ENCODE data around the gene BTG2.

BTG2 gene

GRCh38 chr1:203326830-203327683, 21.7 kb downstream of the BTG2 start:
- H3K27me3 ChIP-seq (ENCODE audit: control insufficient read depth, insufficient read depth, low read length): no peaks in the 10 kb centered on the region
- peak overlapping the region; percentile 54 for H3K4me3 ChIP-seq (ENCODE audit: low read length)
- no peaks in the 10 kb centered on the region for H3K9me3 ChIP-seq (ENCODE audit: control insufficient read depth, low read length)
- no peaks in the 10 kb centered on the region for H3K36me3 ChIP-seq (ENCODE audit: control insufficient read depth, insufficient read depth, low read length)
- peak overlapping the region; percentile 91 for H3K9ac ChIP-seq (ENCODE audit: low read length)
- H3K4me1 ChIP-seq (ENCODE audit: control insufficient read depth, insufficient read depth, low read length): peaks cover 66% of the 10 kb centered on the region

- Histone ChIP-seq H3K4me1 (ENCODE audit: control insufficient read depth, insufficient read depth, low read length) (peaks cover 58% of the 10 kb centered on the region), H3K9me3 (ENCODE audit: control insufficient read depth, low read length) (no peaks in the 10 kb centered on the region), H3K36me3 (ENCODE audit: control insufficient read depth, insufficient read depth, low read length) (no peaks in the 10 kb centered on the region), H3K4me3 (ENCODE audit: low read length) (peak overlapping the region; percentile 38), H3K9ac (ENCODE audit: low read length) (peak overlapping the region; percentile 91), H3K27me3 (ENCODE audit: control insufficient read depth, insufficient read depth, low read length) (no peaks in the 10 kb centered on the region)
These were observed 22.6 kb downstream of the BTG2 start for GRCh38 chr1:203327684-203328457.

GRCh38 chr1:203328714-203329122, 23.4 kb downstream of the BTG2 start:
- H3K9ac ChIP-seq (ENCODE audit: low read length): no peak overlapping the region
- no peaks in the 10 kb centered on the region for H3K36me3 ChIP-seq (ENCODE audit: control insufficient read depth, insufficient read depth, low read length)
- no peak overlapping the region for H3K4me3 ChIP-seq (ENCODE audit: low read length)
- H3K27me3 ChIP-seq (ENCODE audit: control insufficient read depth, insufficient read depth, low read length): no peaks in the 10 kb centered on the region
- no peaks in the 10 kb centered on the region for H3K9me3 ChIP-seq (ENCODE audit: control insufficient read depth, low read length)
- H3K4me1 ChIP-seq (ENCODE audit: control insufficient read depth, insufficient read depth, low read length): peaks cover 49% of the 10 kb centered on the region

- Histone ChIP-seq H3K4me1 (ENCODE audit: control insufficient read depth, insufficient read depth, low read length) (peaks cover 35% of the 10 kb centered on the region), H3K9ac (ENCODE audit: low read length) (no peak overlapping the region), H3K9me3 (ENCODE audit: control insufficient read depth, low read length) (no peaks in the 10 kb centered on the region), H3K36me3 (ENCODE audit: control insufficient read depth, insufficient read depth, low read length) (no peaks in the 10 kb centered on the region), H3K4me3 (ENCODE audit: low read length) (no peak overlapping the region), H3K27me3 (ENCODE audit: control insufficient read depth, insufficient read depth, low read length) (no peaks in the 10 kb centered on the region)
These were observed 25.9 kb downstream of the BTG2 start for GRCh38 chr1:203331224-203331623.

GRCh38 chr1:203335503-203335902, 30.2 kb downstream of the BTG2 start:
- Histone ChIP-seq H3K27me3 (ENCODE audit: control insufficient read depth, insufficient read depth, low read length) (no peaks in the 10 kb centered on the region), H3K36me3 (ENCODE audit: control insufficient read depth, insufficient read depth, low read length) (no peaks in the 10 kb centered on the region), H3K4me1 (ENCODE audit: control insufficient read depth, insufficient read depth, low read length) (peaks cover 23% of the 10 kb centered on the region)

GRCh38 chr1:203336097-203336496, 30.8 kb downstream of the BTG2 start:
- no peak overlapping the region for H3K9ac ChIP-seq (ENCODE audit: low read length)
- H3K27me3 ChIP-seq (ENCODE audit: control insufficient read depth, insufficient read depth, low read length): no peaks in the 10 kb centered on the region
- no peaks in the 10 kb centered on the region for H3K36me3 ChIP-seq (ENCODE audit: control insufficient read depth, insufficient read depth, low read length)
- no peak overlapping the region for H3K4me3 ChIP-seq (ENCODE audit: low read length)
- H3K9me3 ChIP-seq (ENCODE audit: control insufficient read depth, low read length): no peaks in the 10 kb centered on the region
- peaks cover 23% of the 10 kb centered on the region for H3K4me1 ChIP-seq (ENCODE audit: control insufficient read depth, insufficient read depth, low read length)

More at GRCh38 chr1:203335503-203335902, 30.2 kb downstream of the BTG2 start:
- no peak overlapping the region for H3K9ac ChIP-seq (ENCODE audit: low read length)
- H3K4me3 ChIP-seq (ENCODE audit: low read length): no peak overlapping the region
- no peaks in the 10 kb centered on the region for H3K9me3 ChIP-seq (ENCODE audit: control insufficient read depth, low read length)

GRCh38 chr1:203338335-203339036, 33.2 kb downstream of the BTG2 start:
- Histone ChIP-seq H3K4me1 (ENCODE audit: control insufficient read depth, insufficient read depth, low read length) (peaks cover 23% of the 10 kb centered on the region), H3K9ac (ENCODE audit: low read length) (peak overlapping the region; percentile 49), H3K9me3 (ENCODE audit: control insufficient read depth, low read length) (no peaks in the 10 kb centered on the region), H3K4me3 (ENCODE audit: low read length) (no peak overlapping the region), H3K36me3 (ENCODE audit: control insufficient read depth, insufficient read depth, low read length) (no peaks in the 10 kb centered on the region), H3K27me3 (ENCODE audit: control insufficient read depth, insufficient read depth, low read length) (peaks cover 4% of the 10 kb centered on the region)

- Histone ChIP-seq H3K36me3 (ENCODE audit: control insufficient read depth, insufficient read depth, low read length) (no peaks in the 10 kb centered on the region), H3K9me3 (ENCODE audit: control insufficient read depth, low read length) (no peaks in the 10 kb centered on the region), H3K4me3 (ENCODE audit: low read length) (no peak overlapping the region), H3K4me1 (ENCODE audit: control insufficient read depth, insufficient read depth, low read length) (peaks cover 21% of the 10 kb centered on the region), H3K9ac (ENCODE audit: low read length) (no peak overlapping the region), H3K27me3 (ENCODE audit: control insufficient read depth, insufficient read depth, low read length) (peaks cover 4% of the 10 kb centered on the region)
These were observed 34.9 kb downstream of the BTG2 start for GRCh38 chr1:203340112-203340790.

- Histone ChIP-seq H3K27me3 (ENCODE audit: control insufficient read depth, insufficient read depth, low read length) (peaks cover 4% of the 10 kb centered on the region), H3K36me3 (ENCODE audit: control insufficient read depth, insufficient read depth, low read length) (no peaks in the 10 kb centered on the region), H3K9me3 (ENCODE audit: control insufficient read depth, low read length) (no peaks in the 10 kb centered on the region), H3K4me3 (ENCODE audit: low read length) (no peak overlapping the region), H3K4me1 (ENCODE audit: control insufficient read depth, insufficient read depth, low read length) (peaks cover 10% of the 10 kb centered on the region), H3K9ac (ENCODE audit: low read length) (no peak overlapping the region)
These were observed 37.0 kb downstream of the BTG2 start for GRCh38 chr1:203342192-203342940.

- Histone ChIP-seq H3K36me3 (ENCODE audit: control insufficient read depth, insufficient read depth, low read length) (no peaks in the 10 kb centered on the region), H3K4me3 (ENCODE audit: low read length) (no peak overlapping the region), H3K4me1 (ENCODE audit: control insufficient read depth, insufficient read depth, low read length) (peaks cover 4% of the 10 kb centered on the region), H3K9me3 (ENCODE audit: control insufficient read depth, low read length) (no peaks in the 10 kb centered on the region), H3K9ac (ENCODE audit: low read length) (no peak overlapping the region), H3K27me3 (ENCODE audit: control insufficient read depth, insufficient read depth, low read length) (peaks cover 4% of the 10 kb centered on the region)
These were observed 38.8 kb downstream of the BTG2 start for GRCh38 chr1:203343956-203344754.
